Measurements from ENCODE around the gene RASL11B.

DNA sequence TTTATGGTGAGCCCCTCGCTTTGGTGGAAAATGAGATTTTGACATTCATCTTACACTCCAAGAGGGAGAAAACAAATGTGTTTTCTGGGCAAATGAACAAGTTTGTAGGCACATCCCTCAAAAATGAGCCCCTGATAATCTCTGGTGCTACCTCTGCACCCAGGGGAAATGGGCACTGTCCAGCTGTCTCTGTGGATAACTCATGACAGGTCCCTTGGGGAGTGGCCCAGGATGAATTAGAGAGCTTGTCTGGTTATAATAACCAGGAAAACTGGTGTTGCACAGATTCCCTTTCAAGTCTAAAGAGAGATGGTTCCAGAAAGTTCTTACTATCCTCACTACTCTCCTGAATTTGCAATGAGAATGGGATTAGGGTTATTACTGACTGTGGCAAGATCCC is 7.5 kb downstream of the RASL11B start:
- TF ChIP-seq, protein P1, sequence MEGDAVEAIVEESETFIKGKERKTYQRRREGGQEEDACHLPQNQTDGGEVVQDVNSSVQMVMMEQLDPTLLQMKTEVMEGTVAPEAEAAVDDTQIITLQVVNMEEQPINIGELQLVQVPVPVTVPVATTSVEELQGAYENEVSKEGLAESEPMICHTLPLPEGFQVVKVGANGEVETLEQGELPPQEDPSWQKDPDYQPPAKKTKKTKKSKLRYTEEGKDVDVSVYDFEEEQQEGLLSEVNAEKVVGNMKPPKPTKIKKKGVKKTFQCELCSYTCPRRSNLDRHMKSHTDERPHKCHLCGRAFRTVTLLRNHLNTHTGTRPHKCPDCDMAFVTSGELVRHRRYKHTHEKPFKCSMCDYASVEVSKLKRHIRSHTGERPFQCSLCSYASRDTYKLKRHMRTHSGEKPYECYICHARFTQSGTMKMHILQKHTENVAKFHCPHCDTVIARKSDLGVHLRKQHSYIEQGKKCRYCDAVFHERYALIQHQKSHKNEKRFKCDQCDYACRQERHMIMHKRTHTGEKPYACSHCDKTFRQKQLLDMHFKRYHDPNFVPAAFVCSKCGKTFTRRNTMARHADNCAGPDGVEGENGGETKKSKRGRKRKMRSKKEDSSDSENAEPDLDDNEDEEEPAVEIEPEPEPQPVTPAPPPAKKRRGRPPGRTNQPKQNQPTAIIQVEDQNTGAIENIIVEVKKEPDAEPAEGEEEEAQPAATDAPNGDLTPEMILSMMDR (IDR thresholded peaks at IDR 0.05; ENCODE audit: insufficient read depth, low read length) = no peak
- no peak for TF ChIP-seq GABPA (IDR thresholded peaks at IDR 0.05; ENCODE audit: low read depth)
- no peak for TF ChIP-seq POLR2AphosphoS5 (IDR thresholded peaks at IDR 0.05; ENCODE audit: low read depth)
- TF ChIP-seq, protein P2, sequence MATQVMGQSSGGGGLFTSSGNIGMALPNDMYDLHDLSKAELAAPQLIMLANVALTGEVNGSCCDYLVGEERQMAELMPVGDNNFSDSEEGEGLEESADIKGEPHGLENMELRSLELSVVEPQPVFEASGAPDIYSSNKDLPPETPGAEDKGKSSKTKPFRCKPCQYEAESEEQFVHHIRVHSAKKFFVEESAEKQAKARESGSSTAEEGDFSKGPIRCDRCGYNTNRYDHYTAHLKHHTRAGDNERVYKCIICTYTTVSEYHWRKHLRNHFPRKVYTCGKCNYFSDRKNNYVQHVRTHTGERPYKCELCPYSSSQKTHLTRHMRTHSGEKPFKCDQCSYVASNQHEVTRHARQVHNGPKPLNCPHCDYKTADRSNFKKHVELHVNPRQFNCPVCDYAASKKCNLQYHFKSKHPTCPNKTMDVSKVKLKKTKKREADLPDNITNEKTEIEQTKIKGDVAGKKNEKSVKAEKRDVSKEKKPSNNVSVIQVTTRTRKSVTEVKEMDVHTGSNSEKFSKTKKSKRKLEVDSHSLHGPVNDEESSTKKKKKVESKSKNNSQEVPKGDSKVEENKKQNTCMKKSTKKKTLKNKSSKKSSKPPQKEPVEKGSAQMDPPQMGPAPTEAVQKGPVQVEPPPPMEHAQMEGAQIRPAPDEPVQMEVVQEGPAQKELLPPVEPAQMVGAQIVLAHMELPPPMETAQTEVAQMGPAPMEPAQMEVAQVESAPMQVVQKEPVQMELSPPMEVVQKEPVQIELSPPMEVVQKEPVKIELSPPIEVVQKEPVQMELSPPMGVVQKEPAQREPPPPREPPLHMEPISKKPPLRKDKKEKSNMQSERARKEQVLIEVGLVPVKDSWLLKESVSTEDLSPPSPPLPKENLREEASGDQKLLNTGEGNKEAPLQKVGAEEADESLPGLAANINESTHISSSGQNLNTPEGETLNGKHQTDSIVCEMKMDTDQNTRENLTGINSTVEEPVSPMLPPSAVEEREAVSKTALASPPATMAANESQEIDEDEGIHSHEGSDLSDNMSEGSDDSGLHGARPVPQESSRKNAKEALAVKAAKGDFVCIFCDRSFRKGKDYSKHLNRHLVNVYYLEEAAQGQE (IDR thresholded peaks at IDR 0.05; ENCODE audit: insufficient replicate concordance, low read depth) = no peak

All from HL-60 (cell line).